ENCODE measurements around the gene STRN3.

Gene STRN3

DNA sequence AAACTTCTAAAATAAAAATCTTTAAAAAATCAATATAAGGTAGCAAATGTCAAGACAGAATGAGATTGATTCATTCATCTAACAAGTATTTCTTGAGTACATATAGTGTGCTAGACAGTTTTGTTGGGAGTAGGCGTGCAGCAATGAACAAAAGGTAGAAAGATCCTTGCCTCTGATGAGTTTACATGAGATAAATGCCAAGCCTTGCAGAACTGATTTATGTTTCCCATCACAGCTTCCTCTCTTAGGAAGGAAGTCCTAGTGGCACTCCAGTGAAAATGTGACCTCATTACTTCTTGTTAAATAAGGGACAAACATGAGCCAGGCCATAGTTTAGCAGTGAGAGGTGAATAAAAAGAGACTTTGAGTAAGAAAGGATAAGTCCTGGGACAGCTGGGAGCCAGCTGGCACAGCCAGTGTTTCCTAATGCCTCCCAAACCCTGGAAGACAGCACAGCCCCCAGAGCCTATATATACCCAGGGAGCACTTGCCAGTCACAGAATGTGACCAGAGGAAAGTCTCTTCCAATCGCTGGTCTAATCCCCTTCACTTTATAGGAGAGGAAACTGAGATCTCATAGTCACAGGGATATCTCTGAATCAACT lies 156.5 kb downstream of the STRN3 start:
- DNase-seq, result no peak

DNA sequence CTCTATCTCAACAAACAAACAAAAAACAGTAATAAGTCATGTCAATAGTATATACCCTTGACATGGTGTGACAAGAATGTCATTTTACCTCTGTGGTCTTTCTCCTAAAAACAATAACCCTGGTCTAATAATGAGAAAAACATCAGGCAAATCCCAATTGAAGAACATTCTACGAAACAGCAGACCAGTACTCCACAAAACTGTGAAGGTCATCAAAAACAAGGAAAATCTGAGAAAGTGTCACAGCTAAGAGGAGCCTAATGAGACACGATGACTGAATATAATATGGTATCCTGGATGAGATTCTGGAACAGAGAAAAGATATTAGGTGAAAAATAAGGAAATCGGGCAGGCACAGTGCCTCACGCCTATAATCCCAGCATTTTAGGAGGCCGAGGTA lies 157.4 kb downstream of the STRN3 start:
- DNase-seq, result no peak

DNA sequence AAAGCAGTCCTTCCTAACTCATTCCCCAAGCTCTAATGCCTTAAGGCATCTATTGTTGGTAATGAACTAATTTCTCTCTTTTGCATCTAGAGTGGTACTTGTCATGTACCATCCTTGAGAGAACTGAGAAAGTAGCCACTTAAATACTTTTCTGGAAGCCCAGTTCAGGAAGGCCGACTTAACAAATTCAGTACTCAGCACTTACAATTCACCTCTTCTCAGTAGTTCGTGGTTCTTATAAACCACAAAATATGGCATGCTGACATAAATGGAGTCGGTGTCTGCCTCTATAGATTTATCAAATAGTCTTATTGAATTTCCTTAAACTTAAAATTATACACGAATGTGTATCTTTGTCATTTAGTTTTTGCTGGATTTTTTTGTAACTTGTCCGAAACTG lies 161.2 kb downstream of the STRN3 start:
- DNase-seq, result no peak

DNA sequence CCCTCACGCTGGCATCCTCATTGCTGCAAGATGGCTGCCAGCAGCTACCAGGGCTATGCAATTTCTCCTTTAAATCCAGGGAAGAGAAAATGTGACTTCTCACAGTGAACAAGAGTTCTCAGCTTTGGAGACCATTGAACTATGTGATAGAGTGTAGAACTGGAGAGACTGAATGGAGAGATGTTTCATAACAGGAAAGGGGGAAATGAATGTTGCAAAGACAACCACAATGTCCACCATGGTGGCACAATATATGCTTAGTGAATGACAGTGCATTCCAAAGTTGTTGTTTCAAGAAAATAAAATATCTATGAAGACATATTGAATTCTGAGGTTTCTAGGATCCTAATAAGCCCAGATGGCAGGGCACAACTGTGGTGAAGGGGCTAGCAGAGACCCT lies 165.0 kb downstream of the STRN3 start:
- no peak for DNase-seq

DNA sequence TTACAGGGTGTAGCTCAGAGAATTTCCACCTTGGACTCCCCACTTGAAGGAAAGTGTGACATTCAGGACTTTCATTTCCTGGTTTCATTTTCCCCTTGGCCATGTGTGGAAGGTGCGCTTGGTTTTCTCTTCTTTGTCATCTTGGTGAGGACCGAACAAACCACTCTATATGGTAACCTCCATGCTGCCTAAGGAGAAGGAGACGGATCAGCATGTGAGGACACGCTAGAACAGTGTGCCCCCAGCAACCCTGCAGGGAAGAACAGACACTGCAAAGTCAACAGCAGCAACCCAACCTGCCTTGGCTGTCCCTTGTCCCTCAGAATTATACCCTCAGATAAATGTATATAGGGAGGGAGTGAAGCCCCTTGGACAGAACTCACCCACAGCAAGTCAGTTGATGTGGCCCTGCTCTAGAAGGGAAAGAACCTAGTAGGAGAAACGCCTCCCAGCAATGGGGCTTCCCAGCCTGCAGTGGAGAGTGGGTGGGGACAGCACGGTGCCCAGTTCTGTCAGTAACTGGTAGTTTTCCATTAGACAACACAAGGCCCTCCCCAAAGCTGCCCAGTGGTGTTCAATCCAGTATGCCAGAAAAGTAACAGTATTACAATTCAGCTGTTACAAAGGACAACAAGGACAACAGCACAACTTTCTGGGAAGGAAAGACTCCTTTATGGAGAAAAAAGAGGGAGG lies 170.7 kb downstream of the STRN3 start:
- no peak for DNase-seq

DNA sequence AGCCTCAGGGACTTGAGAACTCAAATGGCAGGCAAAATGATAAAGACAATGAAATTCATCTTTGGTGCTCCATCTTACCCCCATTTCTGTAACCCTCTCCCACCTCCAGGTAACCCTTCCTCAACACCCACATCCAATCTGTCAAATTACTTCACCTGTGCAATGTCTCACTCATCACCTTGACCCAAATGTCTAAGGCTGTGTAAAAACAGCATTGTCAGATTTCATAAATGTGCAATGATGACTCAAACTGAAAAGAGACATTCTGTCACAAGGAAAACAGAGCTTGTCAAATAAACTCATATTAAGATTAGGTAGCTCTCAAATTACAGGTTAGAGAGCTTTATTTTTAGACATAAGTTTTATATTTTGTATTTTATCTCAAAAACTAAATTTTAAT lies 171.7 kb downstream of the STRN3 start:
- no peak for DNase-seq

DNA sequence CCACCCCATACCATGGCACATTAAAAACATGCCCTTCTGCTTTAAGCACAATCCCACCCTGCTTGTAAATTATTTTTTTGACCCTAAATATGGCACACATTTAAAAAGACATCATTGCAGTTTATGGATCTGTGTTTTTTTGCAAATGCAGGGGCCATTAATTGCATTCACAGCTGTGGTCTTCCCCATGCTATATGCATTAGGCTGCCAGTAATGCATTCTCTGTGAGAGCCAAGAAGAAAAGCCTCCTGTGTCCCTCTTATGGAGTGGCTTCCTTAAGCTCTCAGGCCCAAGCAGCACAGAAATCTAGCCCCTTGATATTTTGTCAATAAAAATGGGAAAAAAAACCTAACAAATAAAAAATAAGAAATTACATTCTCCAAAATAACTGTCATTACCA lies 172.2 kb downstream of the STRN3 start:
- DNase-seq, result no peak

DNA sequence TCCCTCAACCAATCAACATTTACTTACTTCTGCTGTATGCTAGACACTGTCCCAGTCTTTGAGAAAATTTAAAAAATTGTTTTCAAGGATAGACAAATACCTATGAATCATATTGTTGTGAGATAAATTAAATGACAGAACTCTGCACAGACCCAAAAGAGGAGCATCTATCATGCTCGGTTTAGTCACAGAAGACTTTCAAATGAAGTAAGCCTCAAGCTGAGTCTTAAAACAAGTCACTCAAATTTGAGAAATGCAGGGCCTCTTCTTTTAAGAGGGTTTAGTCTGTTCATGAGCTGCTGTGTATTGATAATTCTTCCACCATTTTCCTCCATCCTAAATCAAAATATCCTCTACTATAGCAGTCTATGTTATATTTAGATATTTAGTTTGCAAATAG lies 176.2 kb downstream of the STRN3 start:
- DNase-seq, result no peak

DNA sequence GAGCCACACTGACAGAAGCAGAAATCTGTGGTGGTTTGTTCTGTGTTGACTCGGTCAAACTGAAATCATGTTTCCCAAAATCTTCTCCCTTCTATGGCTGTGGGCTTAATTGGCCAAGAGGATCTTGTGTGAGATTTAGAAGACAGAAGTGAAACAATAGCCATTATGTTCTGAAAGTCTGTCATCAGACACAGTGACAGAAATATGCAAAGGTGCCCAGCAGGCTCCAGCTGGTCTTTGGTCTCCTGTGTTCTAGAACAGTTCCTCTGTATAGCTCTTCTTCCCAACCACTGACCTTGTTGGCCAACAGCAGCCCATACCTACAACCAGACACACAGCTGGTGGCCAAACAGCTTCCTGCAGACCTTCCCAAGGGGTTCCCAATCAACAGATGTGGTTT lies 176.8 kb downstream of the STRN3 start:
- no peak for DNase-seq

DNA sequence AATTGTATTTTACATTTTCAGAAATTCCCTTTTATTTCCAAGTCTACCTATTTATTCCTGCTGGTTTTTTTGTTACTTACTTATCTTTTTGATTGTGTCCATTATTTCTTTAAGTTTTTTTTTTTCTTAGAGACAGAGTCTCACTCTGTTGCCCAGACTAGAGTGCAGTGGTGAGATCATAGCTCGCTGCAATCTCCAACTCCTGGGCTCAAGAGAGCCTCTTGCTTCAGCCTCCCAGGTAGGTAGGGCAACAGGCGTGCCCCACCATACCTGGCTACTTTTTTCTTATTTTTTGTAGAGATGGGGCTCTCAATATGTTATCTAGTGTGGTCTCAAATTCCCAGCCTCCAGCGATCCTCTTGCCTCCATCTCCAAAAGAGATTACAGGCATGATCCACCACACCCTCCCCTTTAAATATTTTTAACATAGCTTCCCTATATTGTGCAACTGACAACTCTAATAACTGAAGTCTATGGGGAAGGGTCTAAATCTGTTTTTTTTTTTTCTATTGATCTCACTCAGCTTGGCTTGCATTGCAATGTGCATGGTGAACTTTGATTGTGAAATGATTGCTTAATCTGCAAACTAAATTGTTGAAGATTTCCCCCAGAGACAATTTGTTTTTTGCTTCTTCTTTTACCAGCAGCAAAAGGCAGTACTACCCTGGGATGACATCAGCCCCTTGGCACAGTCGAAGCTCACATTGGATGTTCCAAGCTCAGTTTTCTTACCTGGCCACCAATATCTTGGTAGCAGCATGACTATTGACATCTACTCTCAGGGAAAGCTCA lies 177.5 kb downstream of the STRN3 start:
- DNase-seq, result no peak
